DMS153 treated with DMSO at 0.1 percent for 48 hours (cell line): ENCODE measurements around the gene OPHN1.

Experiments used
- DNase-seq: peaks from one replicate; lab custom pipeline; 2025; ENCODE audit not compliant: unreplicated experiment; lab: John Stamatoyannopoulos, UW

The OPHN1 gene

DNA sequence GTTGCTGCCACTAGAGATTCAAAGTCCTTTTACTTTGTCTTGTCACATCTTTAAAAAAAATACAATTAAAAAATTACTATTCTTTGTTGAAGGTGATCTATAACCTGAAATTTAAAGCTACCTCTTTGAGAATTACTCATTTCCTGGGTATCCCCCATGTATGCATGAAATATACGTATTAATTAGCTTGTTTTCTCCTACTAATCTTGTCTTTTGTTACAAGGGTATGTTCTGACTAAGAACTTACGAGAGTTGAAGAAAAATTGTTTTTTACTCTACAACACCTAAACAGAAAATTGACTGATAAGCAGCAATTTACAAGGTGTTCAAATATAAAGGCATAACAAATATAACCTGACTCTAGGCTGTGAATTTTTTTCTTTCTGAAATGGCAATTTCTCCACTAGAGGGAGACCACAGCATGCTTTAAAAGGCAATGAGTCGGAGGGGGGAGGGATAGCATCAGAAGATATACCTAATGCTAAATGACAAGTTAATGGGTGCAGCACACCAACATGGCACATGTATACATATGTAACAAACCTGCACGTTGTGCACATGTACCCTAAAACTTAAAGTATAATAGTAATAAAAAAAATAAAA is 249.6 kb downstream of the OPHN1 start:
- no peak for DNase-seq

DNA sequence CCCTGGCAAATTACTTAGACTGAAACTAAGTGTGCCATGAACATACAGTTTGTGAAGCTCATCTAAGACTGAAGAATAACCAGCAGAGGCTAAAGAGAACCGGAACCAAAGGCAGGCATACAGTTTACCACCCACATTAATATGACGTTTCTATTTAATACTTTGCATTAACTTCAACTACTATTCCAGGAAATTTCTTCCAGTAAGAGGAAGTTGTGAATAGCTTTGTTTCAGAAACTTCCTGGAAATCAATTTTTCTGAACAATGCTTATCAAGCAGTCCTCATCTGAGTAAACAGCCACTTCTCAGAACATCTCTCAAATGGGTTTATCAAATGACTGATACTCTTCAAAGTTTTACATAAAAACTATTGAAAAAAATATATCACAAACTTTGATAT is 252.7 kb downstream of the OPHN1 start:
- DNase-seq, result no peak

DNA sequence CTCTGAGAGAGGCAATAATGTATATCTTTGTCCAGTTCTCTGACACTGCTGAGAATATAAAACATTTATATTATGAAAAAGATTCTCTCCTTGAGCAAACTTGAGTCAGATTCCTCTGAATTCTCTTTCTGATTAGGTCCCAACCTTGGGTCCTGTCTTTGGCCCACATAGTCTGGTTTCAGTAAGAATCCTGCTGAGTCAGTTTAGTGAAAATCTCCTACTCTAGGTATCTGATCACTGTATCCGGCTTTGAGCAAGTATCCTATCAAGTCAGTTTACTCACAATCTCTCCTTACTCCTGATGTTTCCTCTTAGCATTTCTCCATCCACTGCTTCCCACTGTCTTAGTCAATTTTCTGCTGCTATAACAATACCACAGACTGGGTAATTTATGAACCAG is 253.9 kb downstream of the OPHN1 start:
- no peak for DNase-seq

DNA sequence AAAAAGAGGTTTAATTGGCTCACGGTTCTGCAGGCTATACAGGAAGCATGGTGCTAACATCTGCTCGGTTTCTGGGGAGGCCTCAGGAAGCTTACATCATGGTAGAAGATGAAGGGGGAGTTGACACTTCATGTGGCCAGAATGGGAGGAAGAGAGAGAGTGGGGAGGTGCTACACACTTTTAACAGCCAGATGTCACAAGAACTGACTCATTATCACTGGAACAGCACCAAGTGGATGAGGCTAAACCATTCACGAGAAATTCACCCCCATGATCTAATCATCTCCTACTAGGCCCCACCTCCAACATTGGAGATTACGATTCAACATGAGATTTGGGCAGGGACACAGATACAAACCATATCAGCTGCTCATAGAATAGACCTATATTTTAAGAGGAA is 255.8 kb downstream of the OPHN1 start:
- DNase-seq, result no peak

DNA sequence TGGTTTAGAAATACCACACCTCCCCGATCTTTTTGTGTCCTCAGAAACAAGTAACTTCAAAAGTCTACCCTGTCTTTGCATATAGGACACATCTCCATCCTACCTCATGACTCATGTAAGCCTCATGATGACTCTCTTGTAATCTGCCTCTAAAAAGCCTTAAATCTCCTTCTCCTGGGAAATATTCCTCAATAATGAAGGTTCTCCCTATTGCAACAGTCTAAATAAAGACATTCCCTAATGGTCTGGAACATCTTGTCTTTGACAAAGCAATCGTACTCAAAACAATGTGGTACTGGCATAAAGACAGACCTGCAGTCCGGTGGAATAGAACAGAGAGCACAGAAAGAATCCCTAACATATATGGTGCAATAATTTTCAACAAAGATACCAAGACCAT is 257.7 kb downstream of the OPHN1 start:
- DNase-seq, result no peak

DNA sequence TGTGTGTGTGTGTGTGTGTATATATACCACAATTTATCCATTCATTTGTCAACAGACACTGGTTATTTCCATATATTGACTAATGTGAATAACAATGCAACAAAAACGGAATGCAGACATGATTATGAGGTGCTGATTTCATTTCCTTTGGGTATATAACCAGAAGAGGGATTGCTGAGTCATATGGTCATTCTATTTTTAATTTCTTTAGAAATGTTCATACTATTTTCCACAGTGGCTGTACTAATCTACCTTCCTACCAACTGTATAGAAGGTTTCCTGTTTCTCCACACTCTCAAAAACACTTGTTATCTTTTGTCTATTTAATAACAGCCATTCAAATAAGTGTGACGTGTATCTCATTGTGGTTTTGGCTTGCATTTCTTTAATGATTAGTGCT is 269.9 kb downstream of the OPHN1 start:
- no peak for DNase-seq

DNA sequence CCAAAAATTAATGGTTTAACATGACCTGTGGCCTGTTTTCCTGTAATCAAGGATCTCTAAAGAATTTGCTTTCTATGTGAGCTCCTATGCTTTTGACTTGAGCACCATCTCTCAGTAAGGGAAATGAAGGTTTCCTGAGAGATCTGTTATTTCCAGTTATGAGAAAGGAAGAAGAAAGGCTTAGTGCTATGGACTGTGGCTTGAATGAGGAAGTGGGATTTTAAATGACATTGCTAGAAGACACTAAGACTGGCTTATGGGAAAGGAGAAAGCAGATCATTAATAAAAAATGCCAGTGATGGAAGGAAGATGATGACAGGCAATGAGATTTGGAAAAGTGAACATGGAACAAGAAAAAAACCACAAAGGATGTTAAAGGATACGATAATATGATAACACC is 285.4 kb downstream of the OPHN1 start:
- DNase-seq, result no peak

- DNase-seq, result no peak
These were observed 287.2 kb downstream of the OPHN1 start for GRCh38 chrX:68146054-68146453.

- DNase-seq, result no peak
These were observed 293.5 kb downstream of the OPHN1 start for GRCh38 chrX:68139791-68140190.

DNA sequence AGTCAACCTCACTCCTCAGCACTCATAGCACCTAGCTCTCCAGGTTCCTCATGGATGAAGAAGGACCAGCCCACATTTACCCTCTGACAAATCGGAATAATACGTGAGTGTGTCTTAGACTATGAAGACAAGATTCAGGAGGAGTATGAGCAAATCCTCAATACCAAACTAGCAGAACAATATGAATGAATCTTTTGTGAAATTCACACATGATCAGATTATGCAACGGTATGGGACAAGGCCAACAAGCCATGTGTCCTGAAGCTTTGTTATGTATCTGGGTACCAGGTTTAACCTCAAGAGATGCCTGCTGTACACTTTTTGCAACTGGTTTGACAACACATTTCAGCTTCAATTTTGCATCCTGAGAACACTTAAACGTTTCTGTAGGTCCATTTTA is 300.1 kb downstream of the OPHN1 start:
- no peak for DNase-seq

DNA sequence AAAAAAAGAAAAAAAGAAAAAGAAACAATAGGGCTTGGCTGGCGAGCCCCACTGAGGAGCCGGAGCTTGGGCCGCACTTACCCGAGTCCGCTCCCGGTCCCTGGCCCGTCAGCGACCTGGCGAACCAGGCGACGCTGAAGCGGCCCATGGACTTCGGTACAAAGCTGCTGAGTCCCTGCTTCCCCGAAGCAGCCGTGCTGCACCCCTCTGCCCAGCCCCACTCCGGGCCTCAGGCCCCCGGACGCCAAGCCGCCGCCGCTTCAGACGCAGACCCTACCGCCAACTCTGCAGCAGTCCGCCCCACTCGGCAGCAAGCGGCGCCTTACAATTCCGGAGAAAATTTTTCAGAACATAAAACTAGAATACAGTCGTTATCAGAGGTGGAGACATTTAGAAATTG is 300.5 kb downstream of the OPHN1 start:
- DNase-seq, result no peak

- DNase-seq, result no peak
These were observed 311.5 kb downstream of the OPHN1 start for GRCh38 chrX:68121835-68122234.

- no peak for DNase-seq
These were observed 311.9 kb downstream of the OPHN1 start for GRCh38 chrX:68121371-68121770.

- DNase-seq, result no peak
These were observed 317.9 kb downstream of the OPHN1 start for GRCh38 chrX:68115371-68115770.

- DNase-seq, result no peak
These were observed 318.6 kb downstream of the OPHN1 start for GRCh38 chrX:68114573-68115129.

- DNase-seq, result no peak
These were observed 319.3 kb downstream of the OPHN1 start for GRCh38 chrX:68113837-68114572.

GRCh38 chrX:68112321-68112720 is 321.0 kb downstream of the OPHN1 start:
- DNase-seq, result no peak

GRCh38 chrX:68109162-68109561 is 324.1 kb downstream of the OPHN1 start:
- no peak for DNase-seq

GRCh38 chrX:68098431-68098830 is 334.9 kb downstream of the OPHN1 start:
- DNase-seq, result no peak

GRCh38 chrX:68090266-68090665 is 343.0 kb downstream of the OPHN1 start:
- no peak for DNase-seq

DNA sequence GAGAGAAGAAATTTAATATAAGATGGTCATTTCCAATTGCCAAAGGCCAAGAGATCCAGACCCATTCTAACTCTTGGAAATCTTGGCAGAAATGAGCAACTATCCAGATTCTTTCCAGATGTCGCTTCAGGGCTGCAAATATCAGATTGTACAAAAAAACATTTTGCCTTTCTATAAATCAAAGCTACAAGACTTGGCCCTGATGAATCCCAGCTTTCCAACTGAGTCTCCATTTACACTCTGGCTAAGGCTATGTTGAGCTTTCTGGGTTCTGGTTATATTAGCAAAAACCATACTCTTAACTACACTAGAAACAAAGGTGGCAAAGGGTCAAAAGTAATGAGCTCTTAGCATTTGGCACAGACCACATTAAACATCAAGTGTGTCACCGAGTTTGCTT is 345.8 kb downstream of the OPHN1 start:
- no peak for DNase-seq

DNA sequence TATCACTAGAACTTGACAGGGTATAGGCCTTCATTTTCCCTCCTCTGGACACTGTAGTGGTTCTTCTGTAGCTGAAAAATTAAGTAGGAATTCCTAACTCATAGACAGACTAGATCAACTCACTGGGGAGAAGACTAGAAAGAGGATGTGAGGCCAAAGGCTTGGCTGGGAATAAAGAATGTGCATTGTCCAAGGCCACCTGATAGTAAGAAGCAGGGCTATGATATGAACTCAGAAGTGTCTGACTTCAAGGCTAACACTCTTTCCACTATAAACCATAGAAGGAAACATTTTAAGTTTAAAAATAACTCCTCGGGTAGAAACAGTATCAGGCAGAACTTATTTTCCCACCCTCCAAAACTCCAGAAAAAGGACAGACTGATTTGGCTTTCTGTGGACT is 346.6 kb downstream of the OPHN1 start:
- DNase-seq, result no peak

DNA sequence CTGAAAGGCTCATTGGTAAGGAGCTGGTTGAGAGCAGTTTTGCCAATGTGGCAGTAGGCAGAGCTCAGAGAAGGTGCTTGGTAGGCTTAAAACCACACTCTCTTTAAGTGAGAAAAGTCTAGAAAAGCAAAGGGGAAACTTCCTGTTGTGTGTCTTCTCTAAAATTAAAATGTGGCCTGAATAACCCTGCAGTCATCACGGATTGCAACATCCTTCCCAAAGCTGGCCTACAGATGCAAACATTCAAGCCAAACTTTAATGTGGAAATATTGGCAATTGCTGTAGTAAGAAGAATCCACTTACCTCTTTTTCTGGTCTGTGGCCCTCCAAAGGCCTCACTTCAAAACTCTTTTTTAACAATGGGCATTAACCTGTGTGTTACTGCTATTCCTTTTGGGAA is 348.5 kb downstream of the OPHN1 start:
- no peak for DNase-seq
